GM06990 (cell line): ENCODE measurements around the gene PIEZO1.

Experiments used
- DNase-seq: peaks from one replicate; pipeline ENCODE4 v3.0.0-alpha.2; 2011; ENCODE audit not compliant: insufficient read length; ENCODE audit errors: extremely low read depth
- H3K27me3 ChIP-seq: replicated peaks from 2 replicates; pipeline ENCODE4 v1.6.0; 2011; ENCODE audit warnings: low read length; ENCODE audit not compliant: control insufficient read depth, insufficient read depth
- H3K36me3 ChIP-seq: 2 replicates; pipeline ENCODE4 v1.5.1; 2011; ENCODE audit warnings: low read length; ENCODE audit not compliant: control insufficient read depth, insufficient read depth
- H3K4me3 ChIP-seq: replicated peaks from 2 replicates; pipeline ENCODE4 v1.5.1; 2011; ENCODE audit warnings: low read depth, mild to moderate bottlenecking, control low read depth, low read length
- TF ChIP-seq, protein P1 (sequence below): IDR thresholded peaks from 2 replicates; pipeline ENCODE4 v1.5.1; 2011; ENCODE audit warnings: low read length, control low read depth, mild to moderate bottlenecking, inconsistent platforms; ENCODE audit not compliant: insufficient read depth, poor library complexity, severe bottlenecking

The PIEZO1 gene

GRCh38 chr16:88804173-88804551 lies 19.1 kb upstream of the PIEZO1 start:
- TF ChIP-seq, protein P1, sequence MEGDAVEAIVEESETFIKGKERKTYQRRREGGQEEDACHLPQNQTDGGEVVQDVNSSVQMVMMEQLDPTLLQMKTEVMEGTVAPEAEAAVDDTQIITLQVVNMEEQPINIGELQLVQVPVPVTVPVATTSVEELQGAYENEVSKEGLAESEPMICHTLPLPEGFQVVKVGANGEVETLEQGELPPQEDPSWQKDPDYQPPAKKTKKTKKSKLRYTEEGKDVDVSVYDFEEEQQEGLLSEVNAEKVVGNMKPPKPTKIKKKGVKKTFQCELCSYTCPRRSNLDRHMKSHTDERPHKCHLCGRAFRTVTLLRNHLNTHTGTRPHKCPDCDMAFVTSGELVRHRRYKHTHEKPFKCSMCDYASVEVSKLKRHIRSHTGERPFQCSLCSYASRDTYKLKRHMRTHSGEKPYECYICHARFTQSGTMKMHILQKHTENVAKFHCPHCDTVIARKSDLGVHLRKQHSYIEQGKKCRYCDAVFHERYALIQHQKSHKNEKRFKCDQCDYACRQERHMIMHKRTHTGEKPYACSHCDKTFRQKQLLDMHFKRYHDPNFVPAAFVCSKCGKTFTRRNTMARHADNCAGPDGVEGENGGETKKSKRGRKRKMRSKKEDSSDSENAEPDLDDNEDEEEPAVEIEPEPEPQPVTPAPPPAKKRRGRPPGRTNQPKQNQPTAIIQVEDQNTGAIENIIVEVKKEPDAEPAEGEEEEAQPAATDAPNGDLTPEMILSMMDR, result no peak
- no peak for DNase-seq
- H3K4me3 ChIP-seq, result peak overlapping the region; percentile 84
- peaks cover 30% of the 10 kb centered on the region for H3K36me3 ChIP-seq
- no peaks in the 10 kb centered on the region for H3K27me3 ChIP-seq

- peaks cover 25% of the 10 kb centered on the region for H3K36me3 ChIP-seq
- no peaks in the 10 kb centered on the region for H3K27me3 ChIP-seq
- TF ChIP-seq, protein P1, result no peak
- peak within 1 kb of the TSS; percentile 84 for H3K4me3 ChIP-seq
- DNase-seq, result peak; percentile 91
Measured at GRCh38 chr16:88803264-88803987, 18.4 kb upstream of the PIEZO1 start, which contains the start of gene CDT1. TSS of gene CDT1 (plus strand) at chr16:88803789. CDS start at chr16:88803832, 43 bp downstream.

GRCh38 chr16:88800277-88800592 lies 15.2 kb upstream of the PIEZO1 start:
- Histone ChIP-seq H3K27me3 (no peaks in the 10 kb centered on the region), H3K36me3 (peaks cover under 1% of the 10 kb centered on the region), H3K4me3 (no peak overlapping the region)
- no peak for DNase-seq
- TF ChIP-seq, protein P1, result no peak

DNA sequence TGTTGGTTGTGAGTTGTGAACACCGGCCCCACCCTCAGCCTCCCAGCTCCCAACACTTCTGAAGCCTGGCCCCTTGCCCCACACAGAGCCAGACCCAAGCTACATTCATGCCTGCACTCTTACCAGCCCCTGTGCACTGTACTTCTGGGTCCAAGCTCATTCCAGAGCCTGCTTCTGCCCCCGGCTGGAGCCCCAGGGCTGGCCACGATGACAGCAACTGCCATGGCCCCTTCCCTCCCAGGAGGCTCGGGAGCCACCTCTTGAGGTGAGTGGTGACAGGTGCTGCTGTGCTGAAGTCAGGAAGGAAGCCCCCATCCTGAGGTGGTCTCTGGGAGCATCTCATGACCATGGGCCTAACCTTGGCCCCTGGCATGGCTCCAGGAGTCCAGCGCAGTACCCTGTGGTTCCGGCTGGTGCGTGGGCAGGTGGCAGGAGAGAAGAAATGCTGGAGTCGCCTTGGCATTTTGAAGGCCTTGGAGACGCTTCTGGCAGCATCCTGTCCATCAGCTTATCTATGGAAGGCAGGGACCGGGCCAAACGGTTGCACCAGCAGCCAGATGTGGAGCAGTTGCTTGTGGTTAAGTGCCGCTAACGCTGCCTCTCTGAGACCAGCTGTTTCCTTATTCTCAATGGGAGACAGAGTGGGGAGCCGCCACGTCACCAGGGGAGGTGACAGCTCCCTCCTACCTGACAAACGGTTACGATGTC lies 14.7 kb upstream of the PIEZO1 start:
- no peaks in the 10 kb centered on the region; the same call in 1 of the 2 replicates for H3K36me3 ChIP-seq
- DNase-seq, result no peak
- no peak overlapping the region for H3K4me3 ChIP-seq
- H3K27me3 ChIP-seq, result no peaks in the 10 kb centered on the region
- TF ChIP-seq, protein P1, result no peak

GRCh38 chr16:88798772-88799455 lies 13.9 kb upstream of the PIEZO1 start:
- no peak for DNase-seq
- no peaks in the 10 kb centered on the region; the same call in 1 of the 2 replicates for H3K36me3 ChIP-seq
- H3K4me3 ChIP-seq, result no peak overlapping the region
- H3K27me3 ChIP-seq, result no peaks in the 10 kb centered on the region
- TF ChIP-seq, protein P1, result no peak
